IMR-90 (cell line): ENCODE results near the gene LLGL2. TPM values are rescaled to one million over a fixed set of nuclear protein-coding genes. Genes with fewer than 3 reads are reported as not detected.

Experiments
- ATAC-seq: fragments of 200-7000 bp; cut with Tn5 transposase; 2 replicates; pipeline ENCODE4 v1.9.1; 2020; ENCODE audit warnings: low read depth, mild to moderate bottlenecking, moderate library complexity
- BruUV-seq: library from RNA; stranded (reverse); fragments of 400-500 nt; replicated peaks from 2 replicates; lab custom pipeline; 2021; lab: Mats Ljungman, UMichigan
- CTCF ChIA-PET: fragments of 300-600 bp; formaldehyde crosslinking; extraction: SDS; loops from one replicate; lab custom pipeline; 2021; ENCODE audit warnings: antibody characterized with exemption; lab: Yijun Ruan, JAX
- POLR2A ChIA-PET: fragments of 300-600 bp; sonication (Branson Sonifier 250); formaldehyde crosslinking; loops from one replicate; lab custom pipeline; 2022; ENCODE audit warnings: antibody characterized with exemption; ENCODE audit not compliant: unreplicated experiment; lab: Charles Lee
- DNase-seq: peaks from one replicate; pipeline ENCODE4 v3.0.0; 2013
- H2AFZ ChIP-seq: replicated peaks from 2 replicates; pipeline ENCODE3; 2013; ENCODE audit warnings: low read length, mild to moderate bottlenecking; ENCODE audit not compliant: poor library complexity
- H2AK5ac ChIP-seq: 2 replicates; pipeline ENCODE4 v1.6.1; 2013; ENCODE audit warnings: low read depth, low read length, inconsistent platforms
- H2AK9ac ChIP-seq: replicated peaks from 2 replicates; pipeline ENCODE3; 2013; ENCODE audit warnings: mild to moderate bottlenecking, low read depth, low read length, moderate library complexity; ENCODE audit not compliant: poor library complexity
- H2BK120ac ChIP-seq: 2 replicates; pipeline ENCODE4 v1.6.1; 2013; ENCODE audit warnings: low read depth, low read length, inconsistent platforms
- H2BK15ac ChIP-seq: 3 replicates; pipeline ENCODE4 v1.6.1; 2013; ENCODE audit warnings: low read depth, low read length, inconsistent platforms
- H2BK20ac ChIP-seq: 2 replicates; pipeline ENCODE4 v1.6.1; 2013; ENCODE audit warnings: low read depth, mild to moderate bottlenecking, inconsistent platforms, low read length, moderate library complexity
- H2BK5ac ChIP-seq: 2 replicates; pipeline ENCODE4 v1.6.1; 2013; ENCODE audit warnings: mild to moderate bottlenecking, low read depth, low read length, inconsistent platforms; ENCODE audit not compliant: poor library complexity, severe bottlenecking
- H3K14ac ChIP-seq: replicated peaks from 2 replicates; pipeline ENCODE4 v1.6.1; 2013; ENCODE audit warnings: low read depth, low read length, inconsistent platforms
- H3K18ac ChIP-seq: 2 replicates; pipeline ENCODE4 v1.6.1; 2013; ENCODE audit warnings: low read depth, low read length, control low read depth
- H3K23ac ChIP-seq: 2 replicates; pipeline ENCODE4 v1.6.1; 2013; ENCODE audit warnings: low read depth, low read length, inconsistent platforms
- H3K27ac ChIP-seq: 2 replicates; pipeline ENCODE4 v1.5.1; 2013; ENCODE audit warnings: mild to moderate bottlenecking, control low read depth, low read length; ENCODE audit not compliant: insufficient read depth
- H3K27me3 ChIP-seq: 2 replicates; pipeline ENCODE4 v1.6.1; 2013; ENCODE audit warnings: low read length; ENCODE audit not compliant: control insufficient read depth, insufficient read depth
- H3K36me3 ChIP-seq: 2 replicates; pipeline ENCODE4 v1.6.1; 2013; ENCODE audit warnings: low read length, mixed read lengths; ENCODE audit not compliant: control insufficient read depth, insufficient read depth
- H3K4ac ChIP-seq: 2 replicates; pipeline ENCODE4 v1.6.1; 2013; ENCODE audit warnings: low read depth, low read length, inconsistent platforms
- H3K4me1 ChIP-seq: 2 replicates; pipeline ENCODE4 v1.6.1; 2013; ENCODE audit warnings: low read length, mixed read lengths; ENCODE audit not compliant: control insufficient read depth, insufficient read depth
- H3K4me2 ChIP-seq: 2 replicates; pipeline ENCODE4 v1.6.1; 2013; ENCODE audit warnings: low read depth, mild to moderate bottlenecking, control low read depth, low read length, moderate library complexity
- H3K4me3 ChIP-seq: 2 replicates; pipeline ENCODE4 v1.5.1; 2013; ENCODE audit warnings: low read depth, mild to moderate bottlenecking, control low read depth, low read length, moderate library complexity; ENCODE audit not compliant: insufficient read depth
- H3K56ac ChIP-seq: 2 replicates; pipeline ENCODE4 v1.6.1; 2013; ENCODE audit warnings: low read length, inconsistent platforms; ENCODE audit not compliant: insufficient read depth; ENCODE audit errors: extremely low read depth
- H3K79me1 ChIP-seq, 2 experiments: 2 replicates each; pipeline ENCODE4 v1.6.1; 2013; ENCODE audit warnings: low read length in 2 of 2, inconsistent platforms in 1 of 2, low read depth in 1 of 2
- H3K9ac ChIP-seq: 2 replicates; pipeline ENCODE4 v1.6.1; 2013; ENCODE audit warnings: low read depth, low read length, control low read depth
- H3K9me1 ChIP-seq: 2 replicates; pipeline ENCODE4 v1.6.1; 2013; ENCODE audit warnings: low read length, inconsistent platforms; ENCODE audit not compliant: insufficient read depth
- H3K9me3 ChIP-seq: 2 replicates; pipeline ENCODE4 v1.6.1; 2013; ENCODE audit warnings: low read length; ENCODE audit not compliant: control insufficient read depth, insufficient read depth
- H4K20me1 ChIP-seq: 2 replicates; pipeline ENCODE4 v1.6.1; 2013; ENCODE audit warnings: low read length, inconsistent platforms; ENCODE audit not compliant: insufficient read depth
- H4K5ac ChIP-seq: 2 replicates; pipeline ENCODE4 v1.6.1; 2013; ENCODE audit warnings: mild to moderate bottlenecking, low read depth, low read length, control low read depth
- H4K8ac ChIP-seq, 2 experiments: 2 replicates each; pipeline ENCODE4 v1.6.1; 2013; ENCODE audit warnings: low read depth in 2 of 2, low read length in 2 of 2, control low read depth in 1 of 2, inconsistent platforms in 1 of 2
- H4K91ac ChIP-seq: 2 replicates; pipeline ENCODE4 v1.6.1; 2013; ENCODE audit warnings: low read depth, low read length, inconsistent platforms; ENCODE audit not compliant: insufficient read depth
- BHLHE40 ChIP-seq: fragments of 150-350 bp; IDR thresholded peaks from 2 replicates; pipeline ENCODE4 v1.6.1; 2016; ENCODE audit warnings: mild to moderate bottlenecking, low read depth, low read length
- CEBPB ChIP-seq: IDR thresholded peaks from 2 replicates; pipeline ENCODE4 v1.6.1; 2012; ENCODE audit warnings: low read depth, low read length, improper control_type of control experiment
- CHD1 ChIP-seq: IDR thresholded peaks from 2 replicates; pipeline ENCODE4 v1.6.1; 2012; ENCODE audit warnings: low read depth, low read length, improper control_type of control experiment
- FOS ChIP-seq: fragments of 150-350 bp; IDR thresholded peaks from 2 replicates; pipeline ENCODE4 v1.6.1; 2016; ENCODE audit warnings: low read depth, low read length
- MAFK ChIP-seq: IDR thresholded peaks from 2 replicates; pipeline ENCODE4 v1.6.1; 2012; ENCODE audit warnings: low read depth, low read length, improper control_type of control experiment
- MAZ ChIP-seq: IDR thresholded peaks from 2 replicates; pipeline ENCODE4 v1.6.1; 2012; ENCODE audit warnings: low read depth, mild to moderate bottlenecking, low read length, improper control_type of control experiment, moderate library complexity, borderline replicate concordance
- MXI1 ChIP-seq: IDR thresholded peaks from 2 replicates; pipeline ENCODE4 v1.6.1; 2012; ENCODE audit warnings: low read depth, mild to moderate bottlenecking, low read length, moderate library complexity, borderline replicate concordance
- NFE2L2 ChIP-seq: fragments of 150-350 bp; IDR thresholded peaks from 2 replicates; pipeline ENCODE4 v1.6.1; 2016; ENCODE audit warnings: low read depth, mild to moderate bottlenecking, low read length
- POLR2A ChIP-seq: IDR thresholded peaks from 2 replicates; pipeline ENCODE4 v1.6.1; 2012; ENCODE audit warnings: mild to moderate bottlenecking, low read depth, low read length
- RAD21 ChIP-seq: IDR thresholded peaks from 2 replicates; pipeline ENCODE4 v1.6.1; 2012; ENCODE audit warnings: low read length, improper control_type of control experiment
- RCOR1 ChIP-seq: IDR thresholded peaks from 2 replicates; pipeline ENCODE4 v1.6.1; 2012; ENCODE audit warnings: mild to moderate bottlenecking, low read length, improper control_type of control experiment; ENCODE audit not compliant: insufficient replicate concordance
- RFX5 ChIP-seq: IDR thresholded peaks from 2 replicates; pipeline ENCODE4 v1.8.0; 2012; ENCODE audit warnings: low read depth, mild to moderate bottlenecking, low read length, moderate library complexity
- SMC3 ChIP-seq: fragments of 150-350 bp; IDR thresholded peaks from 2 replicates; pipeline ENCODE4 v1.6.1; 2016; ENCODE audit warnings: low read depth, mild to moderate bottlenecking, antibody characterized with exemption, low read length, moderate library complexity
- WGBS, 2 experiments: methylation state at CpG; one replicate each; pipeline versions ENCODE4 v1.1.5 to v1.1.7; 2013; ENCODE audit warnings: missing lambda C conversion rate in 2 of 2; ENCODE audit not compliant: insufficient read length in 1 of 2; ENCODE audit errors: extremely low coverage in 2 of 2; 5-methylcytosine and 5-hydroxymethylcytosine counted together
- dilution Hi-C: fragments of 300-500 bp; cut with HindIII; formaldehyde crosslinking; loops from one replicate; pipeline ENCODE4 v1.14.3; 2018; ENCODE audit warnings: low sequenced_read_pairs; ENCODE audit not compliant: unreplicated experiment
- in situ Hi-C: fragments of 300-500 bp; cut with MboI; formaldehyde crosslinking; loops from 3 replicates; pipeline ENCODE4 v1.14.3; 2019; ENCODE audit warnings: low sequenced_read_pairs, inconsistent platforms, mixed read lengths
- intact Hi-C: fragments of 100-400 bp; cut with micrococcal nuclease; formaldehyde crosslinking; loops from 2 replicates; pipeline ENCODE4 v1.10.0; 2022
- polyA plus RNA-seq, 3 experiments: library from polyadenylated mRNA; depleted of rRNA; stranded (reverse); fragments of >200 nt; gene quantifications; 2 replicates each; pipeline ENCODE4 v1.2.3, GENCODE V29; 2012; ENCODE audit warnings: low replicate concordance in 1 of 3
- total RNA-seq: library from RNA; depleted of rRNA; stranded (reverse); fragments of >200 nt; gene quantifications from 2 replicates; pipeline ENCODE4 v1.2.3, GENCODE V29; 2012
- TF ChIP-seq, protein P1 (sequence below): fragments of 150-350 bp; IDR thresholded peaks from 2 replicates; pipeline ENCODE4 v1.6.1; 2017; ENCODE audit warnings: mild to moderate bottlenecking, antibody characterized with exemption, low read length, low read depth
- TF ChIP-seq, protein P2 (sequence below): conservative IDR thresholded peaks from 2 replicates; pipeline ENCODE4 v1.5.1; 2012; ENCODE audit warnings: mild to moderate bottlenecking, low read depth, low read length, improper control_type of control experiment
- TF ChIP-seq, protein P3 (sequence below): fragments of 150-350 bp; IDR thresholded peaks from 2 replicates; pipeline ENCODE4 v1.6.1; 2016; ENCODE audit warnings: low read depth, mild to moderate bottlenecking, low read length, moderate library complexity, borderline replicate concordance

LLGL2 gene
- total and polyA plus RNA-seq, 2 of the 4 experiments (the other 2 are of a cell fraction) = 0.54 to 0.72 TPM

DNA sequence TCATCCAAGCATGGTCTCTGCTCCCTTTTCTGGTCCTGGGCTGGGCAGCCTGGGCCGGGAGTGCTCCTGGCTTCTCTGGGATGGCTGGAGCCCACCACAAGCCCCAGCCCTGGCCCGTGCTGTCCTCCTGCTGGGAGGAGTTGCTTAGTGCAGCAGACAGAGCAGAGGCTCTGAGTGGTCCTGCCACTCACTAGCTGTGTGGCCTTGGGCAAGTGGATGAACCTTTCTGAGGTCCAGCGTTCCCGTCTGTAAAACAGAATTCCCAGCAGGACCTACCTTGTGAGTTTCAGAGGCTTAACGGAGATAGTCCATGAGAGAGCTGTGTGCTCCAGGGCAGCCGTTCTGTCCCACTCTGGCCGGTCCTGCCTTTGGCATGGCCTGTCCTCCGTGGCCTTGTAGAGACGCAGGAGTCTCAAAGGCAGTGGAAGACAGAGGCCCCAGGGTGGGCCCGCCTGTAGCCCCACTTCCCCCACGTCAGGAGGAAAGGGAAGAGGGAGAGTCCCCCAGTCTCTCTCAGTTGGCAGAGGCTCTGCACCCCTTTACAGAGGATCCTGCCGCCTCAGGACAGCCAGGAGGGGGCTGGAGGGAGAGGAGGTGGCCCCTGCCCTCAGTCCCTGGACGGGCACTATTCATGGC lies 69.9 kb downstream of the LLGL2 start:
- no peak overlapping the region for H3K9ac ChIP-seq
- BruUV-seq = no TSS peak
- H3K79me1 ChIP-seq = no peaks in the 10 kb centered on the region
- H3K4me3 ChIP-seq = no peak overlapping the region
- H3K4me2 ChIP-seq = no peak overlapping the region
- no peak overlapping the region for H3K4ac ChIP-seq
- H2BK5ac ChIP-seq = no peak overlapping the region
- no peak overlapping the region for H2AK5ac ChIP-seq
- no peak overlapping the region for H2BK20ac ChIP-seq
- H3K23ac ChIP-seq = no peak overlapping the region
- dilution Hi-C loops (no loop called here), in situ Hi-C loops (no loop called here), intact Hi-C loops (no loop called here)
- H4K91ac ChIP-seq = no peak overlapping the region
- TF ChIP-seq MXI1 = no peak
- TF ChIP-seq RCOR1 = no peak
- TF ChIP-seq MAZ = no peak
- TF ChIP-seq SMC3 = no peak
- TF ChIP-seq NFE2L2 = no peak
- no peak for TF ChIP-seq CHD1
- TF ChIP-seq, protein P1, sequence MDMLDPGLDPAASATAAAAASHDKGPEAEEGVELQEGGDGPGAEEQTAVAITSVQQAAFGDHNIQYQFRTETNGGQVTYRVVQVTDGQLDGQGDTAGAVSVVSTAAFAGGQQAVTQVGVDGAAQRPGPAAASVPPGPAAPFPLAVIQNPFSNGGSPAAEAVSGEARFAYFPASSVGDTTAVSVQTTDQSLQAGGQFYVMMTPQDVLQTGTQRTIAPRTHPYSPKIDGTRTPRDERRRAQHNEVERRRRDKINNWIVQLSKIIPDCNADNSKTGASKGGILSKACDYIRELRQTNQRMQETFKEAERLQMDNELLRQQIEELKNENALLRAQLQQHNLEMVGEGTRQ = no peak
- no peak for TF ChIP-seq BHLHE40
- TF ChIP-seq, protein P2, sequence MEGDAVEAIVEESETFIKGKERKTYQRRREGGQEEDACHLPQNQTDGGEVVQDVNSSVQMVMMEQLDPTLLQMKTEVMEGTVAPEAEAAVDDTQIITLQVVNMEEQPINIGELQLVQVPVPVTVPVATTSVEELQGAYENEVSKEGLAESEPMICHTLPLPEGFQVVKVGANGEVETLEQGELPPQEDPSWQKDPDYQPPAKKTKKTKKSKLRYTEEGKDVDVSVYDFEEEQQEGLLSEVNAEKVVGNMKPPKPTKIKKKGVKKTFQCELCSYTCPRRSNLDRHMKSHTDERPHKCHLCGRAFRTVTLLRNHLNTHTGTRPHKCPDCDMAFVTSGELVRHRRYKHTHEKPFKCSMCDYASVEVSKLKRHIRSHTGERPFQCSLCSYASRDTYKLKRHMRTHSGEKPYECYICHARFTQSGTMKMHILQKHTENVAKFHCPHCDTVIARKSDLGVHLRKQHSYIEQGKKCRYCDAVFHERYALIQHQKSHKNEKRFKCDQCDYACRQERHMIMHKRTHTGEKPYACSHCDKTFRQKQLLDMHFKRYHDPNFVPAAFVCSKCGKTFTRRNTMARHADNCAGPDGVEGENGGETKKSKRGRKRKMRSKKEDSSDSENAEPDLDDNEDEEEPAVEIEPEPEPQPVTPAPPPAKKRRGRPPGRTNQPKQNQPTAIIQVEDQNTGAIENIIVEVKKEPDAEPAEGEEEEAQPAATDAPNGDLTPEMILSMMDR = no peak
- TF ChIP-seq, protein P3, sequence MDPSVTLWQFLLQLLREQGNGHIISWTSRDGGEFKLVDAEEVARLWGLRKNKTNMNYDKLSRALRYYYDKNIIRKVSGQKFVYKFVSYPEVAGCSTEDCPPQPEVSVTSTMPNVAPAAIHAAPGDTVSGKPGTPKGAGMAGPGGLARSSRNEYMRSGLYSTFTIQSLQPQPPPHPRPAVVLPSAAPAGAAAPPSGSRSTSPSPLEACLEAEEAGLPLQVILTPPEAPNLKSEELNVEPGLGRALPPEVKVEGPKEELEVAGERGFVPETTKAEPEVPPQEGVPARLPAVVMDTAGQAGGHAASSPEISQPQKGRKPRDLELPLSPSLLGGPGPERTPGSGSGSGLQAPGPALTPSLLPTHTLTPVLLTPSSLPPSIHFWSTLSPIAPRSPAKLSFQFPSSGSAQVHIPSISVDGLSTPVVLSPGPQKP = no peak
- no peak for TF ChIP-seq MAFK
- TF ChIP-seq RFX5 = no peak
- no peak for TF ChIP-seq FOS
- TF ChIP-seq POLR2A = no peak
- TF ChIP-seq RAD21 = no peak
- TF ChIP-seq CEBPB = no peak
- H3K27me3 ChIP-seq = peaks cover 28% of the 10 kb centered on the region
- no peak overlapping the region for H4K8ac ChIP-seq
- H3K14ac ChIP-seq = no peak overlapping the region
- no peak overlapping the region for H2AK9ac ChIP-seq
- no peak overlapping the region for H2BK15ac ChIP-seq
- no peaks in the 10 kb centered on the region for H3K36me3 ChIP-seq
- no peak for DNase-seq
- H4K20me1 ChIP-seq = no peaks in the 10 kb centered on the region; the same call in 1 of the 2 replicates
- H3K9me1 ChIP-seq = no peaks in the 10 kb centered on the region
- no peaks in the 10 kb centered on the region for H3K4me1 ChIP-seq
- no peak overlapping the region for H3K27ac ChIP-seq
- no peak overlapping the region for H2BK120ac ChIP-seq
- 60% methylated on average over 1 of the region's 13 CpGs; no CpG with 5 or more reads in 1 of the 2 experiments for WGBS, 2 experiments
- H3K56ac ChIP-seq = no peak overlapping the region
- peak overlapping the region; percentile 56 for H2AFZ ChIP-seq
- CTCF ChIA-PET = interaction anchor here (1.1 kb wide), 1 partner anchor 158 kb away, joined by 3 read pairs; no protein-coding TSS in a partner anchor
- POLR2A ChIA-PET = no interaction called here
- no peaks in the 10 kb centered on the region for H3K9me3 ChIP-seq
- H3K18ac ChIP-seq = no peak overlapping the region
- ATAC-seq = no peak
- no peak overlapping the region for H4K5ac ChIP-seq
